HepG2 (cell line): ENCODE results near the gene NOL4L. TPM values are rescaled to one million over a fixed set of nuclear protein-coding genes. Genes with fewer than 3 reads are reported as not detected.

ENCODE experiments used
- IKZF4 ChIP-seq: sonication (generic); formaldehyde crosslinking; IDR thresholded peaks from 2 replicates; pipeline ENCODE4 v1.5.1; 2020; ENCODE audit warnings: borderline replicate concordance, mild to moderate bottlenecking, low read depth, missing genetic modification reagents; ENCODE audit errors: not compliant biosample characterization
- SALL1 ChIP-seq: sonication (generic); formaldehyde crosslinking; IDR thresholded peaks from 2 replicates; pipeline ENCODE4 v1.8.0; 2022; ENCODE audit warnings: mild to moderate bottlenecking, missing genetic modification reagents
- TRIM24 ChIP-seq: sonication (generic); formaldehyde crosslinking; IDR thresholded peaks from 2 replicates; pipeline ENCODE4 v1.8.0; 2022; ENCODE audit warnings: mild to moderate bottlenecking, missing genetic modification reagents
- ZNF143 ChIP-seq: sonication (generic); formaldehyde crosslinking; IDR thresholded peaks from 2 replicates; pipeline ENCODE4 v1.4.0; 2020; ENCODE audit warnings: missing genetic modification reagents
- ZNF839 ChIP-seq: sonication (generic); formaldehyde crosslinking; IDR thresholded peaks from 2 replicates; pipeline ENCODE4 v1.4.0; 2020; ENCODE audit warnings: missing genetic modification reagents, mild to moderate bottlenecking, borderline replicate concordance
- polyA plus RNA-seq, 8 experiments: library from polyadenylated mRNA; depleted of rRNA in 3 of 8; stranded (reverse) in 7 of 8; unstranded in 1 of 8; fragments of >200 nt; fragmentation: Illumina TruSeq in 4 of 8; extraction: Trizol in 4 of 8; gene quantifications; 2 replicates each; pipeline versions ENCODE4 v1.2.1 to v1.2.3, GENCODE V29; 2011 to 2016; ENCODE audit warnings: low read depth in 4 of 8, missing spikeins in 1 of 8, mixed read lengths in 1 of 8; ENCODE audit not compliant: insufficient read depth in 1 of 8
- total RNA-seq, 5 experiments: library from RNA; depleted of rRNA; stranded (reverse); fragments of >200 nt; fragmentation: Illumina TruSeq; extraction: Trizol; gene quantifications; 2 replicates each; pipeline ENCODE4 v1.2.3, GENCODE V29; 2016; ENCODE audit warnings: low read depth in 1 of 5
- TF ChIP-seq, protein P1 (sequence below): sonication (generic); formaldehyde crosslinking; conservative IDR thresholded peaks from 2 replicates; pipeline ENCODE4 v1.8.1; 2023; ENCODE audit warnings: missing genetic modification reagents
- TF ChIP-seq, protein P2 (sequence below): sonication (generic); formaldehyde crosslinking; IDR thresholded peaks from 2 replicates; pipeline ENCODE4 v1.5.0; 2020; ENCODE audit warnings: mild to moderate bottlenecking, missing genetic modification reagents
- TF ChIP-seq, protein P3 (sequence below): sonication (generic); formaldehyde crosslinking; IDR thresholded peaks from 2 replicates; pipeline ENCODE4 v1.5.0; 2020; ENCODE audit warnings: missing genetic modification reagents
- TF ChIP-seq, protein P4 (sequence below): sonication (generic); formaldehyde crosslinking; IDR thresholded peaks from 2 replicates; pipeline ENCODE4 v1.4.0; 2020; ENCODE audit warnings: mild to moderate bottlenecking, missing genetic modification reagents
- TF ChIP-seq, protein P5 (sequence below): sonication (generic); formaldehyde crosslinking; IDR thresholded peaks from 2 replicates; pipeline ENCODE4 v1.4.0; 2020; ENCODE audit warnings: missing genetic modification reagents

NOL4L gene
- total and polyA plus RNA-seq, 2 of the 13 experiments (the other 11 are each of a cell fraction or from before 2014, with no cell fraction given), result 16.6 to 35.4 TPM

DNA sequence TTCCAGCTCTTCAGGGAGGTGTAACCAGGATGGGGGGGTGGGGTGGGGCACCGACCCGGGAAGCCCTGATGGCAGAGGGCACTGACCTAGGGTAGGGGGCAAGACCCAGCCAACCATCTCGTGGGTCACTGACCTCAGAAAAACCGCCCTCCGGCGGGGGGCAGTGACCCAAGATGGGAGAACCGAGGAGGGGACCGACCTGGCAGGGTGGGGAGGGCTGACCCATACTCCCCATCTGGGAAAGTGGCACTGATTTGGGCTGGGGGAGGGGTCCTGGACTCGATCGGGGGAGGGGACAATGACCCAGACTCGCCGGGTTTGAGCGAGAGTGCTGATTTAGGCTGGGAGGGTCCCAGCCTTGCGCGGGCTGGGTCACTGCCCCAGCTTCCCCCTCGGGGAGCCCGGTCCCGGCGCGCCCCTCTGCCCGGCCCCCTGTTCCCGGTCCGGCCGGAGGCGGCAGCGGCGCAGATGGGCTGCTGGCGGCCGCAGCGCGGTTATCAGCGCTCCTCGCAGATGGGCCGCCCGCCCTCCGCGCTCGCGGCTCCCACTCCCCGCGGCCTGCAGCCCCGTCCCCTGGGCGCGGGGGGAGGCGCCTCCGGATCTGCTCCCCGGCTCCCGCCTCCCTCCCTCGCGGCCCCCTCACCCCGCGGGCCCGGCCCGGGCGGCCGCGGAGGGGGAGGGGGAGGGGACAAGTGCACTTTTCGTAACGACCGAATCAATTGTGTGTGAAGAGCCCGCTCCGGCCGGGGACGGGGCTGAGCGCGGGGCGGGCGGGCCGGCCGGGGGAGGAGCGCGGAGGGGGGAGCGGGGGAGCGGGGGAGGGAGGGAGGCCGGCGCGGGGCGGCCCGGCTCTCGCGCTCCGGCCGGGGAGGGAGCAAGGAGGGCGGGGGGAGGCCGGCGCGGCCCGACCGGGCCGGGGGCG, 2.2 kb downstream of the NOL4L start (continued):
- TF ChIP-seq, protein P1, sequence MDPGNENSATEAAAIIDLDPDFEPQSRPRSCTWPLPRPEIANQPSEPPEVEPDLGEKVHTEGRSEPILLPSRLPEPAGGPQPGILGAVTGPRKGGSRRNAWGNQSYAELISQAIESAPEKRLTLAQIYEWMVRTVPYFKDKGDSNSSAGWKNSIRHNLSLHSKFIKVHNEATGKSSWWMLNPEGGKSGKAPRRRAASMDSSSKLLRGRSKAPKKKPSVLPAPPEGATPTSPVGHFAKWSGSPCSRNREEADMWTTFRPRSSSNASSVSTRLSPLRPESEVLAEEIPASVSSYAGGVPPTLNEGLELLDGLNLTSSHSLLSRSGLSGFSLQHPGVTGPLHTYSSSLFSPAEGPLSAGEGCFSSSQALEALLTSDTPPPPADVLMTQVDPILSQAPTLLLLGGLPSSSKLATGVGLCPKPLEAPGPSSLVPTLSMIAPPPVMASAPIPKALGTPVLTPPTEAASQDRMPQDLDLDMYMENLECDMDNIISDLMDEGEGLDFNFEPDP (CRISPR knock-in tag), result 0 out of 2 replicates have a peak, but pooled peaks have one; percentile 62
- TF ChIP-seq, protein P2, sequence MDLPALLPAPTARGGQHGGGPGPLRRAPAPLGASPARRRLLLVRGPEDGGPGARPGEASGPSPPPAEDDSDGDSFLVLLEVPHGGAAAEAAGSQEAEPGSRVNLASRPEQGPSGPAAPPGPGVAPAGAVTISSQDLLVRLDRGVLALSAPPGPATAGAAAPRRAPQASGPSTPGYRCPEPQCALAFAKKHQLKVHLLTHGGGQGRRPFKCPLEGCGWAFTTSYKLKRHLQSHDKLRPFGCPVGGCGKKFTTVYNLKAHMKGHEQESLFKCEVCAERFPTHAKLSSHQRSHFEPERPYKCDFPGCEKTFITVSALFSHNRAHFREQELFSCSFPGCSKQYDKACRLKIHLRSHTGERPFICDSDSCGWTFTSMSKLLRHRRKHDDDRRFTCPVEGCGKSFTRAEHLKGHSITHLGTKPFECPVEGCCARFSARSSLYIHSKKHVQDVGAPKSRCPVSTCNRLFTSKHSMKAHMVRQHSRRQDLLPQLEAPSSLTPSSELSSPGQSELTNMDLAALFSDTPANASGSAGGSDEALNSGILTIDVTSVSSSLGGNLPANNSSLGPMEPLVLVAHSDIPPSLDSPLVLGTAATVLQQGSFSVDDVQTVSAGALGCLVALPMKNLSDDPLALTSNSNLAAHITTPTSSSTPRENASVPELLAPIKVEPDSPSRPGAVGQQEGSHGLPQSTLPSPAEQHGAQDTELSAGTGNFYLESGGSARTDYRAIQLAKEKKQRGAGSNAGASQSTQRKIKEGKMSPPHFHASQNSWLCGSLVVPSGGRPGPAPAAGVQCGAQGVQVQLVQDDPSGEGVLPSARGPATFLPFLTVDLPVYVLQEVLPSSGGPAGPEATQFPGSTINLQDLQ (CRISPR knock-in tag), result 0 out of 2 replicates have a peak, but pooled peaks have one; percentile 61
- TF ChIP-seq SALL1 (CRISPR knock-in tag) (peak; percentile 51), ZNF839 (CRISPR knock-in tag) (peak; percentile 29; the same call in 1 of the 2 replicates), IKZF4 (no peak), TRIM24 (CRISPR knock-in tag) (no peak), ZNF143 (CRISPR knock-in tag) (no peak)
- TF ChIP-seq, protein P3, sequence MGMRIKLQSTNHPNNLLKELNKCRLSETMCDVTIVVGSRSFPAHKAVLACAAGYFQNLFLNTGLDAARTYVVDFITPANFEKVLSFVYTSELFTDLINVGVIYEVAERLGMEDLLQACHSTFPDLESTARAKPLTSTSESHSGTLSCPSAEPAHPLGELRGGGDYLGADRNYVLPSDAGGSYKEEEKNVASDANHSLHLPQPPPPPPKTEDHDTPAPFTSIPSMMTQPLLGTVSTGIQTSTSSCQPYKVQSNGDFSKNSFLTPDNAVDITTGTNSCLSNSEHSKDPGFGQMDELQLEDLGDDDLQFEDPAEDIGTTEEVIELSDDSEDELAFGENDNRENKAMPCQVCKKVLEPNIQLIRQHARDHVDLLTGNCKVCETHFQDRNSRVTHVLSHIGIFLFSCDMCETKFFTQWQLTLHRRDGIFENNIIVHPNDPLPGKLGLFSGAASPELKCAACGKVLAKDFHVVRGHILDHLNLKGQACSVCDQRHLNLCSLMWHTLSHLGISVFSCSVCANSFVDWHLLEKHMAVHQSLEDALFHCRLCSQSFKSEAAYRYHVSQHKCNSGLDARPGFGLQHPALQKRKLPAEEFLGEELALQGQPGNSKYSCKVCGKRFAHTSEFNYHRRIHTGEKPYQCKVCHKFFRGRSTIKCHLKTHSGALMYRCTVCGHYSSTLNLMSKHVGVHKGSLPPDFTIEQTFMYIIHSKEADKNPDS, result peak; percentile 55; the same call in 1 of the 2 replicates
- TF ChIP-seq, protein P4, sequence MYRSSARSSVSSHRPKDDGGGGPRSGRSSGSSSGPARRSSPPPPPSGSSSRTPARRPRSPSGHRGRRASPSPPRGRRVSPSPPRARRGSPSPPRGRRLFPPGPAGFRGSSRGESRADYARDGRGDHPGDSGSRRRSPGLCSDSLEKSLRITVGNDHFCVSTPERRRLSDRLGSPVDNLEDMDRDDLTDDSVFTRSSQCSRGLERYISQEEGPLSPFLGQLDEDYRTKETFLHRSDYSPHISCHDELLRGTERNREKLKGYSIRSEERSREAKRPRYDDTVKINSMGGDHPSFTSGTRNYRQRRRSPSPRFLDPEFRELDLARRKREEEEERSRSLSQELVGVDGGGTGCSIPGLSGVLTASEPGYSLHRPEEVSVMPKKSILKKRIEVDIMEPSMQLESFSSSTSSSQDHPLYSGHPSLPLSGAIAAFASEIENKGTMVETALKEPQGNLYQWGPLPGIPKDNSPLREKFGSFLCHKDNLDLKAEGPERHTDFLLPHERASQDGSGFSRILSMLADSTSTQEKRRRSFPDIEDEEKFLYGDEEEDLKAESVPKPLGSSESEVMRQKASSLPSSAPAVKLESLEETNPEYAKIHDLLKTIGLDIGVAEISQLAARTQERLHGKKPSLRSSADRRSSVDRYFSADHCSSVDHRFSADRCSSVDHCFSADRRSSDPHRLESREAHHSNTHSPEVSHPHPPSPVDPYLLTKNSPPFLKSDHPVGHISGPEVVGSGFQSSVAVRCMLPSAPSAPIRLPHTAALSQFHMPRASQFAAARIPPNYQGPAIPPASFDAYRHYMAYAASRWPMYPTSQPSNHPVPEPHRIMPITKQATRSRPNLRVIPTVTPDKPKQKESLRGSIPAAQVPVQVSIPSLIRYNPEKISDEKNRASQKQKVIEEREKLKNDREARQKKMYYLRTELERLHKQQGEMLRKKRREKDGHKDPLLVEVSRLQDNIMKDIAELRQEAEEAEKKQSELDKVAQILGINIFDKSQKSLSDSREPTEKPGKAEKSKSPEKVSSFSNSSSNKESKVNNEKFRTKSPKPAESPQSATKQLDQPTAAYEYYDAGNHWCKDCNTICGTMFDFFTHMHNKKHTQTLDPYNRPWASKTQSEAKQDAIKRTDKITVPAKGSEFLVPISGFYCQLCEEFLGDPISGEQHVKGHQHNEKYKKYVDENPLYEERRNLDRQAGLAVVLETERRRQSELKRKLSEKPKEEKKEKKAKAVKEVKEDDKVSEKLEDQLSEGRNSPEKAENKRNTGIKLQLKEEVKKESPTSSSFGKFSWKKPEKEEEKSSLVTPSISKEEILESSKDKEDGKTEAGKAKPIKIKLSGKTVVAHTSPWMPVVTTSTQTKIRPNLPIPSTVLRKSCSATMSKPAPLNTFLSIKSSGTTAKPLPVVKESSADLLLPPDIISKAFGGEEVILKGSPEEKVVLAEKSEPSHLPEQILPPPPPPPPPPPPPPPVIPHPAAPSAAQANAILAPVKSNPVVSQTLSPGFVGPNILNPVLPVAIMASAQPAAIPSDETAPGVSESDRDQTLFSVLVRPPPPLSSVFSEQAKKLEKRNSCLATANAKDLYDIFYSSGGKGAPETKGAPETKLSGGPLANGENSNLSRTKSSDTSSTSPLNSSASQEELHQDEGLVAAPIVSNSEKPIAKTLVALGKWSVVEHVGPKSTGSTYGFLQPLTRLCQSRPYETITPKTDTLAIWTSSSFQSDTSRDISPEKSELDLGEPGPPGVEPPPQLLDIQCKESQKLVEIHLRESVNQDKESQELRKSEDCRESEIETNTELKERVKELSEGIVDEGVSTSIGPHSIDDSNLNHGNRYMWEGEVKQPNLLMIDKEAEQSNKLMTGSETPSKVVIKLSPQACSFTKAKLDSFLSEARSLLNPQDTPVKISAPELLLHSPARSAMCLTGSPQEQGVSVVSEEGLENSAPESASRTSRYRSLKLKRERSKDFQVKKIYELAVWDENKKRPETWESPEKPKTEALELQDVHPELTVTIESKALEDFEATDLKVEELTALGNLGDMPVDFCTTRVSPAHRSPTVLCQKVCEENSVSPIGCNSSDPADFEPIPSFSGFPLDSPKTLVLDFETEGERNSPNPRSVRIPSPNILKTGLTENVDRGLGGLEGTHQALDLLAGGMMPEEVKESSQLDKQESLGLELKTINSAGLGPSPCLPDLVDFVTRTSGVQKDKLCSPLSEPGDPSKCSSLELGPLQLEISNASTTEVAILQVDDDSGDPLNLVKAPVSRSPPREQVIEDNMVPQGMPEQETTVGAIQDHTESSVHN (CRISPR knock-in tag), result 0 out of 2 replicates have a peak, but pooled peaks have one; percentile 30
- TF ChIP-seq, protein P5, sequence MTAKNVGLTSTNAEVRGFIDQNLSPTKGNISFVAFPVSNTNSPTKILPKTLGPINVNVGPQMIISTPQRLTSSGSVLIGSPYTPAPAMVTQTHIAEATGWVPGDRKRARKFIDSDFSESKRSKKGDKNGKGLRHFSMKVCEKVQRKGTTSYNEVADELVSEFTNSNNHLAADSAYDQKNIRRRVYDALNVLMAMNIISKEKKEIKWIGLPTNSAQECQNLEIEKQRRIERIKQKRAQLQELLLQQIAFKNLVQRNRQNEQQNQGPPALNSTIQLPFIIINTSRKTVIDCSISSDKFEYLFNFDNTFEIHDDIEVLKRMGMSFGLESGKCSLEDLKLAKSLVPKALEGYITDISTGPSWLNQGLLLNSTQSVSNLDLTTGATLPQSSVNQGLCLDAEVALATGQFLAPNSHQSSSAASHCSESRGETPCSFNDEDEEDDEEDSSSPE, result peak; percentile 40
